Prostate gland (tissue), 2 donors: Measurements from ENCODE around the gene ETFDH. TPM values are rescaled to one million over a fixed set of nuclear protein-coding genes. Genes with fewer than 3 reads are reported as not detected.

ENCODE experiments used
- DNase-seq: peaks from one replicate; pipeline ENCODE4 v3.0.0-alpha.2; 2019; ENCODE audit warnings: low spot score
- H3K27ac ChIP-seq, 2 donors: fragments of 200-600 bp; sonication (generic); 2 replicates each; pipeline ENCODE4 v1.5.1; 2017 to 2019
- H3K27me3 ChIP-seq: fragments of 200-600 bp; sonication (generic); replicated peaks from 2 replicates; pipeline ENCODE4 v1.5.1; 2019; ENCODE audit not compliant: insufficient read depth
- H3K36me3 ChIP-seq, 2 donors: fragments of 200-600 bp; sonication (generic); 1 replicate in 1 of 2; 2 replicates in 1 of 2; pipeline versions ENCODE4 v1.5.1 to v1.8.1; 2017 to 2019
- H3K4me1 ChIP-seq: fragments of 200-600 bp; sonication (generic); replicated peaks from 2 replicates; pipeline ENCODE4 v1.5.1; 2019
- H3K4me3 ChIP-seq, 2 donors: fragments of 200-600 bp; sonication (generic); 2 replicates each; pipeline ENCODE4 v1.5.1; 2017 to 2019
- H3K9me3 ChIP-seq: fragments of 200-600 bp; sonication (generic); 2 replicates; pipeline ENCODE4 v1.5.1; 2017
- POLR2A ChIP-seq: fragments of 450-650 bp; IDR thresholded peaks from one replicate; pipeline ENCODE4 v1.6.1; 2016; ENCODE audit warnings: antibody characterized with exemption, mild to moderate bottlenecking
- POLR2AphosphoS5 ChIP-seq: sonication (generic); formaldehyde crosslinking; IDR thresholded peaks from one replicate; pipeline ENCODE4 v1.6.1; 2017; ENCODE audit warnings: antibody characterized with exemption
- WGBS: methylation state at CpG from one replicate; pipeline ENCODE4 v1.1.5; 2018; 5-methylcytosine and 5-hydroxymethylcytosine counted together
- intact Hi-C: fragments of 100-400 bp; cut with DNase I; formaldehyde crosslinking; loops from one replicate; pipeline ENCODE4 v1.14.2; 2022
- total RNA-seq, 2 donors: library from RNA; depleted of rRNA; stranded (reverse); fragments of >200 nt; gene quantifications; one replicate each; pipeline ENCODE4 v1.1.0, GENCODE V29; 2016
- TF ChIP-seq, protein P1 (sequence below), 4 experiments: fragments of 200-600 bp in 2 of 4; fragments of 450-650 bp in 2 of 4; sonication (generic) in 2 of 4; IDR thresholded peaks; 1 replicate in 3 of 4; 2 replicates in 1 of 4; pipeline ENCODE4 v1.5.1; 2016 to 2019; ENCODE audit warnings: antibody characterized with exemption in 4 of 4, mild to moderate bottlenecking in 2 of 4, moderate library complexity in 2 of 4

The ETFDH gene
- total RNA-seq, 2 donors from 2014 or later = 19.9 to 22.9 TPM

DNA sequence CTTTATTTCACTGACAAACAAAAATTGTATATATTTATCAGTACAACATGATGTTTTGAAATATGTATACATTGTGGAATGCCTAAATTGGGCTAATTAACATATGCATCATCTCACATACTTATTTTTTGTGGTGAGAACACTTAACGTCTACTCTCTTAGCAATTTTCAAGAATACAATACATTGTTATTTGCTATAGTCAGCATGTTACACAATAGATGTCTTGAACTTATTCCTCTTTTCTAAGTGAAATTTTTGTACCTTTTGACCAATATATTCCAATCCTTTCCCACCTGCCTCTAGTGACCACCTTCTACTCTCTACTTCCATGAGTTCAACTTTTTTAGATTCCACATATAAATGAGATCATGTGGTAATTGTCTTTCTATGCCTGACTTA lies 35.5 kb upstream of the ETFDH start:
- no peaks in the 10 kb centered on the region for H3K4me1 ChIP-seq
- no peaks in the 10 kb centered on the region for H3K9me3 ChIP-seq
- H3K36me3 ChIP-seq = no peaks in the 10 kb centered on the region
- 70% methylated on average over 1 of the region's 1 CpG for WGBS
- no peak overlapping the region for H3K4me3 ChIP-seq
- H3K27me3 ChIP-seq = no peaks in the 10 kb centered on the region
- TF ChIP-seq, protein P1, sequence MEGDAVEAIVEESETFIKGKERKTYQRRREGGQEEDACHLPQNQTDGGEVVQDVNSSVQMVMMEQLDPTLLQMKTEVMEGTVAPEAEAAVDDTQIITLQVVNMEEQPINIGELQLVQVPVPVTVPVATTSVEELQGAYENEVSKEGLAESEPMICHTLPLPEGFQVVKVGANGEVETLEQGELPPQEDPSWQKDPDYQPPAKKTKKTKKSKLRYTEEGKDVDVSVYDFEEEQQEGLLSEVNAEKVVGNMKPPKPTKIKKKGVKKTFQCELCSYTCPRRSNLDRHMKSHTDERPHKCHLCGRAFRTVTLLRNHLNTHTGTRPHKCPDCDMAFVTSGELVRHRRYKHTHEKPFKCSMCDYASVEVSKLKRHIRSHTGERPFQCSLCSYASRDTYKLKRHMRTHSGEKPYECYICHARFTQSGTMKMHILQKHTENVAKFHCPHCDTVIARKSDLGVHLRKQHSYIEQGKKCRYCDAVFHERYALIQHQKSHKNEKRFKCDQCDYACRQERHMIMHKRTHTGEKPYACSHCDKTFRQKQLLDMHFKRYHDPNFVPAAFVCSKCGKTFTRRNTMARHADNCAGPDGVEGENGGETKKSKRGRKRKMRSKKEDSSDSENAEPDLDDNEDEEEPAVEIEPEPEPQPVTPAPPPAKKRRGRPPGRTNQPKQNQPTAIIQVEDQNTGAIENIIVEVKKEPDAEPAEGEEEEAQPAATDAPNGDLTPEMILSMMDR (IDR thresholded peaks at IDR 0.05) = no peak
- TF ChIP-seq POLR2A = no peak
- no peak for TF ChIP-seq POLR2AphosphoS5
- intact Hi-C loops = no loop called here
- DNase-seq = no peak
- H3K27ac ChIP-seq = no peak overlapping the region

DNA sequence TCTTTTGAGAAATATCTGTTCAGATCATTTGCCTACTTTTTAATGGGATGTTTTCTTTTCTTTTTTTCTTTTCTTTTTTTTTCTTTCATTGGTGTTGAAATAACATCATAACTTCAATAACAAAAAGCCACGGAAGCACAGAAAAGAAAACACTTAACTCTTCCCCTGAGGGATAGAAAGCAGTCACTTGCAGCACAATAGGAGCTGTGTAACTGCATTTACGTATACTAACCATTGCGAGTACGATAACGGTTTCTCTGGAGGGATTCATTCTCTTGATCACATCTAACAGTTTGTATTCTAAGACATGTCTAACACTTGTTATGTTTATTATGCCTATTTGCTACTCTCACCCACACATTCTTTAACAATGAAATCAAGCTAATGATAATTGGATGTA lies 27.7 kb upstream of the ETFDH start:
- Histone ChIP-seq H3K27ac (no peak overlapping the region), H3K27me3 (no peaks in the 10 kb centered on the region), H3K36me3 (no peaks in the 10 kb centered on the region), H3K9me3 (no peaks in the 10 kb centered on the region), H3K4me3 (no peak overlapping the region), H3K4me1 (no peaks in the 10 kb centered on the region)
- intact Hi-C loops = no loop called here
- DNase-seq = no peak
- no peak for TF ChIP-seq POLR2AphosphoS5
- TF ChIP-seq, protein P1 (IDR thresholded peaks at IDR 0.05) = no peak
- no peak for TF ChIP-seq POLR2A
- WGBS = 62% methylated on average over 5 of the region's 5 CpGs

DNA sequence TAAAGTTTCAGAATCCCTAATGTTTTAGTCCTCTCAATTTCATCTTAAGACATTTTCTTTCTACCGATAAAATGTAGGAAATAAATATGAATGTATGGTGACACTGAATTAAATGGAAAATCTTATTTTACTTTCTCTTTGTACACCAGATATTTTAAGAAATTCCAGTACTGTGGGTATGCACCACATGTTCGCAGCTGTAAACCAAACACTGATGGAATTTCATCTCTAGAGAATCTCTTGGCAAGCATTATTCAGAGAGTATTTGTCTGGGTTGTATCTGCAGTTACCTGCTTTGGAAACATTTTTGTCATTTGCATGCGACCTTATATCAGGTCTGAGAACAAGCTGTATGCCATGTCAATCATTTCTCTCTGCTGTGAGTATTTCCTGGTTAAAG lies 27.3 kb upstream of the ETFDH start:
- no peak for DNase-seq
- WGBS = 46% methylated on average over 3 of the region's 3 CpGs

DNA sequence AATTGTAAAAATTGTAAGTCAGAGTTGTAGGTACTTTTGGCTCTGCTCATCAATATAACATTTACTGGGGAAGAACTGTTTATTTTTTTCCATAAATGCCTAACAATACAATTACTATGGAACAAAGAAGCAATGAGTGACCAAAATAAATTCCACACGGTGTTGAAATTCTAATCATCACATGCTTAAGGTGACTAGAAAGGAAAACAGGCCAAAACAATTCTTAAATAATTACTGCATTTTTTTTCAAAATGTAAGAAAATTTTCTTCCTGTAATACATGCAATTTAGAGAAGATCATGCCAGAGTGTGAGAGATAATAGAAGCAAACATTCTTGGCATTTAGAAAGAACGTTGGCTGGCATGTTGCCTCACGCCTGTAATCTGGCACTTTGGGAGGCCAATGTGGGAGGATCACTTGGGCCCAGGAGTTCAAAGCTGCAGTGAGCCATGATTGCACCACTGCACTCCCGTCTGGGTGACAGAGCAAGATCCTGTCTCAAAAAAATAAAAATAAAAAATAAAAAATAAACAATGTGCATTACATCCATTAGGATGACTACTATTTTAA lies 22.9 kb upstream of the ETFDH start:
- intact Hi-C loops = no loop called here
- 43% methylated on average over 4 of the region's 4 CpGs for WGBS
- Histone ChIP-seq H3K36me3 (no peaks in the 10 kb centered on the region), H3K4me1 (no peaks in the 10 kb centered on the region), H3K27me3 (no peaks in the 10 kb centered on the region), H3K27ac (no peak overlapping the region), H3K9me3 (no peaks in the 10 kb centered on the region), H3K4me3 (no peak overlapping the region)
- no peak for TF ChIP-seq POLR2A
- TF ChIP-seq, protein P1 (IDR thresholded peaks at IDR 0.05) = no peak
- TF ChIP-seq POLR2AphosphoS5 = no peak
- no peak for DNase-seq

More for the DNA sequence above, 27.3 kb upstream of the ETFDH start:
- Histone ChIP-seq H3K4me3 (no peak overlapping the region), H3K36me3 (no peaks in the 10 kb centered on the region), H3K27ac (no peak overlapping the region), H3K4me1 (no peaks in the 10 kb centered on the region), H3K27me3 (no peaks in the 10 kb centered on the region), H3K9me3 (no peaks in the 10 kb centered on the region)
- intact Hi-C loops = no loop called here
- TF ChIP-seq POLR2AphosphoS5 = no peak
- no peak for TF ChIP-seq POLR2A
- TF ChIP-seq, protein P1 (IDR thresholded peaks at IDR 0.05) = no peak

DNA sequence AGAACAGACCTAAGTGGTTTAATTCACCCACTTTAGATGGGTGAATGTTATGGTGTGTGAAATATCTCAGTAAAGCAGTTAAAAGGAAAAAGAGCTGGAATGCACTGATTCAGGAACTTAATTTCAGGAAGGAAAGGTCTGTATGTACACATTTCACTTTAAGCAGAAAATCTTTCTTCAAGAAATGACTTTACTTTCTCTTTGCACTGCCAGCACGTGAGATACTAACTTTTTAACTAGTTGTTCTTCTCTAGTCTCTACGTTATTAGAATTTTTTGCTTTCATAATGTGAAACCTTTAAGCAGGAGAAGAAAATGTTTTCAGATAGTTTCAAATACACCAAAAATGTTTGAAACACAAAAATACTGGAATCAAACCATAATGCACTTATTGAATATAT lies 19.2 kb upstream of the ETFDH start:
- intact Hi-C loops = no loop called here
- H3K27me3 ChIP-seq = no peaks in the 10 kb centered on the region
- no peak overlapping the region for H3K27ac ChIP-seq
- no peaks in the 10 kb centered on the region for H3K36me3 ChIP-seq
- H3K4me3 ChIP-seq = no peak overlapping the region
- no peaks in the 10 kb centered on the region for H3K4me1 ChIP-seq
- H3K9me3 ChIP-seq = no peaks in the 10 kb centered on the region
- DNase-seq = no peak
- TF ChIP-seq POLR2A (no peak), POLR2AphosphoS5 (no peak)
- TF ChIP-seq, protein P1 (IDR thresholded peaks at IDR 0.05) = no peak
- WGBS = 7% methylated on average over 2 of the region's 2 CpGs
